ENCODE data around the gene AQR.

DNA sequence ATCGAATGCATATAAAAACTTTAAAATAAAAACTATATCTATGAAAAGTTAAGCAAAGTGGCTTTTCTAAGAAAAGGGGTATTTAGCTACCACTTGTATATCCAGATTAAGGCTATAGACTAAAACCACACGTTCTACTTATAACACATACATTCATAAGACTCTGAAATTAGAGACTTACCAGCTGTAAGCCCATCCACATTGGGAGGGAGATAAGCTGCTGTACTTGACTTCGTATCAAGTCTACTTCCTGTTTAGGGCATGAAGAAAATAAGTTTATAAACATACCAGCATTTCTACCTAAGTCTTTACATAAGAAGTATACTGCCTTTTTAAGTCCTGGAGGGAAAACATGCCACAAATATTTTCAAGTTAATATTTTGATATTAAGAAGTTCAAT, 27.7 kb downstream of the AQR start:
- TF ChIP-seq POLR2A (IDR thresholded peaks at IDR 0.05; ENCODE audit: low read length): no peak
- no peak for TF ChIP-seq GATA1 (IDR thresholded peaks at IDR 0.05; ENCODE audit: low read depth, low read length)

Measured in erythroblast (primary cell).